HepG2 (cell line): ENCODE measurements around the gene GPRIN1. TPM values are rescaled to one million over a fixed set of nuclear protein-coding genes. Genes with fewer than 3 reads are reported as not detected.

Source experiments
- BRD4 ChIP-seq: sonication (generic); formaldehyde crosslinking; IDR thresholded peaks from 2 replicates; pipeline ENCODE4 v1.4.0; 2020; ENCODE audit warnings: missing genetic modification reagents
- GFI1 ChIP-seq: sonication (generic); formaldehyde crosslinking; IDR thresholded peaks from 2 replicates; pipeline ENCODE4 v1.5.0; 2020; ENCODE audit warnings: missing genetic modification reagents, mild to moderate bottlenecking, borderline replicate concordance
- MIER3 ChIP-seq: IDR thresholded peaks from 2 replicates; pipeline ENCODE4 v1.6.1; 2016; ENCODE audit warnings: missing compliant biosample characterization, borderline replicate concordance
- NCOA5 ChIP-seq: sonication (generic); formaldehyde crosslinking; IDR thresholded peaks from 2 replicates; pipeline ENCODE4 v1.4.0; 2020; ENCODE audit warnings: missing genetic modification reagents
- POLR2G ChIP-seq: fragments of 200-400 bp; formaldehyde crosslinking; IDR thresholded peaks from 2 replicates; pipeline ENCODE4 v1.6.1; 2018; ENCODE audit warnings: mild to moderate bottlenecking, low read depth, low read length, moderate library complexity
- XBP1 ChIP-seq: sonication (generic); formaldehyde crosslinking; IDR thresholded peaks from 2 replicates; pipeline ENCODE4 v1.5.0; 2020; ENCODE audit warnings: missing genetic modification reagents
- ZBTB20 ChIP-seq: sonication (generic); formaldehyde crosslinking; IDR thresholded peaks from 2 replicates; pipeline ENCODE4 v1.8.1; 2023; ENCODE audit warnings: missing genetic modification reagents, low read depth, mild to moderate bottlenecking, borderline replicate concordance
- ZBTB40 ChIP-seq, 2 experiments: fragments of 450-650 bp in 1 of 2; sonication (generic) in 1 of 2; formaldehyde crosslinking in 1 of 2; IDR thresholded peaks; 2 replicates each; pipeline versions ENCODE4 v1.6.1 to v1.8.0; 2016 to 2022; ENCODE audit warnings: antibody characterized with exemption in 1 of 2, mild to moderate bottlenecking in 1 of 2, missing genetic modification reagents in 1 of 2
- ZNF720 ChIP-seq: sonication (generic); formaldehyde crosslinking; IDR thresholded peaks from 2 replicates; pipeline ENCODE4 v1.4.0; 2020; ENCODE audit warnings: missing genetic modification reagents
- polyA plus RNA-seq, 8 experiments: library from polyadenylated mRNA; depleted of rRNA in 3 of 8; stranded (reverse) in 7 of 8; unstranded in 1 of 8; fragments of >200 nt; fragmentation: Illumina TruSeq in 4 of 8; extraction: Trizol in 4 of 8; gene quantifications; 2 replicates each; pipeline versions ENCODE4 v1.2.1 to v1.2.3, GENCODE V29; 2011 to 2016; ENCODE audit warnings: low read depth in 4 of 8, missing spikeins in 1 of 8, mixed read lengths in 1 of 8; ENCODE audit not compliant: insufficient read depth in 1 of 8
- total RNA-seq, 5 experiments: library from RNA; depleted of rRNA; stranded (reverse); fragments of >200 nt; fragmentation: Illumina TruSeq; extraction: Trizol; gene quantifications; 2 replicates each; pipeline ENCODE4 v1.2.3, GENCODE V29; 2016; ENCODE audit warnings: low read depth in 1 of 5
- TF ChIP-seq, protein P1 (sequence below): sonication (generic); formaldehyde crosslinking; IDR thresholded peaks from 2 replicates; pipeline ENCODE4 v1.8.0; 2022; ENCODE audit warnings: missing genetic modification reagents, mild to moderate bottlenecking, borderline replicate concordance

The GPRIN1 gene
- total and polyA plus RNA-seq, 2 of the 13 experiments (the other 11 are each of a cell fraction or from before 2014, with no cell fraction given): 0.32 to 2.0 TPM

DNA sequence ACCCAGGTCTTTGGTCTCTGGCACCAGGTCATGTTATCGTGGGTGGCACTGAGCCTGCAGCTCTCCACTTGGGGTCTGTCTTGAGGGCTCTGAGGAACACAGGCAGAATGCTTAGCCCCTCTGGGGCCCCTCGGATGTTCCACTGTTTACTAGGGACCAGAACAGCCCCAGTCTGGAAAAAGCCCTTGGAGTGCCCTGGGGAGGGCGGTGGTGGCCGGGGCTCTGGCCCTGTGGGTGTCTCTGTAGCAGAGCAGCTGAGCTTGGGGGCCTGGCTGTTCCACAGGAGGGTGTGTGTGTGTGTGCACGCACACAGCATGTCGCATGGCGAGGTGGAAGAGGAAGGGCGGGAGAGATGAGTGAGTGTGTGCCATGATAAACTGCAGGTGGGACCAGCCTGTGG is 15.4 kb downstream of the GPRIN1 start (continued):
- no peak for TF ChIP-seq ZBTB40 (IDR thresholded peaks at IDR 0.05)
- no peak for TF ChIP-seq ZBTB40 (CRISPR knock-in tag; IDR thresholded peaks at IDR 0.05)
- no peak for TF ChIP-seq GFI1 (CRISPR knock-in tag)
- no peak for TF ChIP-seq ZNF720 (CRISPR knock-in tag)
- TF ChIP-seq XBP1 (CRISPR knock-in tag): no peak
- no peak for TF ChIP-seq MIER3 (CRISPR knock-in tag)
- TF ChIP-seq, protein P1, sequence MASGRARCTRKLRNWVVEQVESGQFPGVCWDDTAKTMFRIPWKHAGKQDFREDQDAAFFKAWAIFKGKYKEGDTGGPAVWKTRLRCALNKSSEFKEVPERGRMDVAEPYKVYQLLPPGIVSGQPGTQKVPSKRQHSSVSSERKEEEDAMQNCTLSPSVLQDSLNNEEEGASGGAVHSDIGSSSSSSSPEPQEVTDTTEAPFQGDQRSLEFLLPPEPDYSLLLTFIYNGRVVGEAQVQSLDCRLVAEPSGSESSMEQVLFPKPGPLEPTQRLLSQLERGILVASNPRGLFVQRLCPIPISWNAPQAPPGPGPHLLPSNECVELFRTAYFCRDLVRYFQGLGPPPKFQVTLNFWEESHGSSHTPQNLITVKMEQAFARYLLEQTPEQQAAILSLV (CRISPR knock-in tag): no peak
- TF ChIP-seq NCOA5: no peak
- no peak for TF ChIP-seq BRD4 (CRISPR knock-in tag)
- no peak for TF ChIP-seq ZBTB20
- no peak for TF ChIP-seq POLR2G
